NCI-H146 treated with DMSO at 0.1 percent for 48 hours (cell line): ENCODE measurements around the gene HOXD8.

Experiments
- DNase-seq: peaks from one replicate; lab custom pipeline; 2025; ENCODE audit not compliant: unreplicated experiment; lab: John Stamatoyannopoulos, UW

HOXD8 gene

DNA sequence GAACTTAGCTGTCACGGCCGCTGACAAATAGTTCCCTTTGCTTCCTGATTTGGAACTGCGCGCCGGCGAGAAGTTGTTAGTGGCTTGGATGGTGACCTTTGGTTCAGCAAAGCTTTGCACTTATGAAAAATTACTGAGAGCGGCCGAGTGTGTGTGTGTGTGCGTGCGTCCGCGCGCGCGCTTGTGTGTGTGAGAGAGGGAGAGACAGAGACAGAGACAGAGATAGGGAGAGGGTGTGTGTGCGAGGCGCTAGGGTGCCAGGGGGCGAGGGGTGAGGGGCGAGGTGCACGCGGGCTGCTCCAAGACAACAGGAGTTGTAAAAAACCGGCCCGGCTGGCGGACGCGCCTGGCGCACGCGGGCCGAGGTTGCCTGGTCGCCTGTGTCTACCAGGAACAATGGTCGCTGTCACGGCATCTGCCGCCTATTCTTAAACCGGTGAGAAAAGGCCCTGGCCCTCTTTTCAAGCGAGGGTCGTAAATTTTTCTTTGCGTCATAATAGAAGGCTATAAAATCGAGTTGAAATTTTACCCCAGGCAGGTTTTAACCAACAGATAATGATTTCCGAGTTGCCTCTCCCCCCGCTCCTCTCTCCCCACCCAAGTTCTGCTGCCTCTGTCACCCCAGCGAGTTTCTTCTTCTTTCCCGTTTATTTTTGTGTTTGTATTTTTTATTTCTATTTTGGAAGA, 28.1 kb downstream of the HOXD8 start:
- peak; percentile 45 for DNase-seq

- DNase-seq = no peak
These were observed 28.7 kb downstream of the HOXD8 start for GRCh38 chr2:176158186-176158591.

- DNase-seq = no peak
These were observed 29.6 kb downstream of the HOXD8 start for GRCh38 chr2:176158855-176159662.

GRCh38 chr2:176159663-176160250, 30.3 kb downstream of the HOXD8 start:
- no peak for DNase-seq

- no peak for DNase-seq
These were observed 30.9 kb downstream of the HOXD8 start for GRCh38 chr2:176160251-176160985.

DNA sequence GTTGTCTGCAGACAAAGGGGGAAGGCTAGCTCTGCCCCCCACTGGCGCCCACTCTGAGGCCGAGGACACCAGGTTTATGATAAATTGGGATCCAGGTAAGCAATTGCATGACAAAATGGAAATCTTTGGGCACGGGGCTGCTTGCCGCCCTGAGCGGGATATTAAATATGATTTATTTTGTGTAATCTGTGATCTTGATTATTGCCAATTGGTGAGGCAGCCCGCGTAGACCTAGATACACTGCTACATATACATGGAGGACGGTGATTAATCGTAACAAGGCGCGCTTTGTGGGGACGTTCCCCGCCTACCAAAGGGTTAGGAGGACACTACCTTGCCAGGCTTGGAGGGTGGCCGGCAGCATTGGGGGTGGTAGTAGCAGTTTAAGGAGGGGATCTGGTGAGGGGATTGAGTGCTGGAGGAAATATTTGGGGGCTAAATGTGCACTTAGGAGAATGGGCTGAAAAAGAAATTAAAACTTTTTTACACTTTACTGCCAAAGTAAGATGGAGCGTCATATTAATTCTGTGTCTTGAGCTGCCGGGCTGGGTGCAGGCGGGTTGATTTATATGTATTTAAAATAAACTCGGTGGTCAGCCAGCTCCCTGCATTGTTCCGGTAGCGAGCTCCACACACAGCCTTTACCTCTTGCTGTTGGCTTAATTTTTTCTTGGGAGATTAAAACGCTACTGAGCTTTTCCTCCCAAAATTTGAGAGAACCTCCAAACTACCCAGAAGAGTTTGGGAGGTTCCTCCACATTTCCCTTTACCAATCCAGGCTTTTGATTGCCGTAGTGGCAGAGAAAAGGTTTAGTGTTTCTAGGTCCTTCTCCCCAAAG, 31.7 kb downstream of the HOXD8 start:
- no peak for DNase-seq

GRCh38 chr2:176161825-176162626, 32.5 kb downstream of the HOXD8 start:
- no peak for DNase-seq

DNA sequence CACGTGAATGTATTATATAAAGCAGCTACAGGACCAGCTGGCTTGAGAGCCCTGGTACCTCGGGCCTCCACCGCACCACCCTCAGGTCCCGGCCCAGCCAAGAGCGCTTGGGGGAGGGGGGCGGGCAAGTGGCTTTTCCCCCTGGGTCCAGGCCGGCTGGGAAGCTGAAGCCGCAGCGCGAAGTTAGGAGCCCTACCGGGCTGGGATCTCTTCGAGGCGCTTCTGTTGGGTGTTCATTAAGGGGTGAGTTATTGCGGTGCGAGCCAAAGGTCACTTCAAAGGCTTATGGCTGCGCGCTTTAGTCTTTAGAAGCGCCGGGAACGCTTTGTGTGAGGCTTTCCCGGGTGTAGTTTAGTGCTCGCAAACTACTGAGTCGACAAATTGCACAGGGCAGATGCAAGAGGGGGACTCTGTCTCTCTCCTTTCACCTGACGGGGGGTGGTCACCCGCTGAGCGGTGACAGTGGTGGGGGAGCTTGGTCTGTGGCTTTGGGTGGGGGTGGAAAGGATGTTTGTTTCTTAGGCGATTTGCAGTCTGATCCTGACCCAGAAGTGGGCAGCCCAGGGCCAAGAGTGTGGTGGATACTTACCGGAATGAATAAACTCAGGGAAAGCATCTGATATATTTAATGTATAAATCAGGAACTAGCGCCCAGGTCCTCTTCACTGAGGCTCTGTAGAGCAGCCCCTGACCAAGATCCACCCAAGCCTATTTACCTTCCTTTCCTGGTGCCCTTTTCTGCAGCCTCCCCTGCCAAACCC, 33.6 kb downstream of the HOXD8 start:
- DNase-seq = no peak

DNA sequence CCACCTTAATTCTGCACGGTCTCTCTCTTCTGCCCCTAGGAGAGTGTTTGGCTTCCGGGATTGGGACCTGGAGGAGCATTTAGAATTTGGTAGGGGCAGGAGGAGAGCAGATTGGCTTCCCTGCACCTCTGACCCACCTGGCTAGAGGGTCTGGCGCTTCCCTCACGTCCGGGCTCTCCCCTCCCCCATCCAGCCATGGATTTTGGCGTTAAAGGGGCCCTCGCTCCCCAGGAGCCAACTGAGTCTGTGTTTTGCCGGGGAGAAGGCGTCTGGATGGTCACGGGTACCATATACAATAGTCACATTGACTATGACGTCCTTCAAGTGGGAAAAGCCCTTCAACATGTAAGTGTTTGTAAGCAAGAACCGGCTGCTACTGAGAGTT, 34.2 kb downstream of the HOXD8 start:
- DNase-seq = no peak

DNA sequence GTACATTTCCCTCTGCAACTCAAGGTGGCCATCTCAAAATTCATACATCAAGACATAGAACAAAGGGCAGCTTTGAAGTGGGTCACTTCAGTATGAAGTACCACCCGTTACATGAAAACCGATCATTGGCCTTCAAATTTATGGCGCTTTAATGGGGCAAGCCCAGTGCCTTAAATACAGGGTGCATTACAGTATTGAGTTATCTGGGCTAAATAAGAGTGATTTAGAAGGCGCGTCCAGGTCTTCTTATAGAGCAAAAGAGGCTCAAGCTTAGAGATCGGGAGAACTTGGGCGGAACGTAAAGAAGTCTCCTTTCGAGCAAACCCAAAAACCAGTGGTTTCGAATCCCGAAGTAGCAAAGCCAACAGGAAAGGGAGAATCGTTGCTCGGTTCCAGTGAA, 34.7 kb downstream of the HOXD8 start:
- DNase-seq = no peak

GRCh38 chr2:176164611-176165369, 35.3 kb downstream of the HOXD8 start:
- DNase-seq = no peak

DNA sequence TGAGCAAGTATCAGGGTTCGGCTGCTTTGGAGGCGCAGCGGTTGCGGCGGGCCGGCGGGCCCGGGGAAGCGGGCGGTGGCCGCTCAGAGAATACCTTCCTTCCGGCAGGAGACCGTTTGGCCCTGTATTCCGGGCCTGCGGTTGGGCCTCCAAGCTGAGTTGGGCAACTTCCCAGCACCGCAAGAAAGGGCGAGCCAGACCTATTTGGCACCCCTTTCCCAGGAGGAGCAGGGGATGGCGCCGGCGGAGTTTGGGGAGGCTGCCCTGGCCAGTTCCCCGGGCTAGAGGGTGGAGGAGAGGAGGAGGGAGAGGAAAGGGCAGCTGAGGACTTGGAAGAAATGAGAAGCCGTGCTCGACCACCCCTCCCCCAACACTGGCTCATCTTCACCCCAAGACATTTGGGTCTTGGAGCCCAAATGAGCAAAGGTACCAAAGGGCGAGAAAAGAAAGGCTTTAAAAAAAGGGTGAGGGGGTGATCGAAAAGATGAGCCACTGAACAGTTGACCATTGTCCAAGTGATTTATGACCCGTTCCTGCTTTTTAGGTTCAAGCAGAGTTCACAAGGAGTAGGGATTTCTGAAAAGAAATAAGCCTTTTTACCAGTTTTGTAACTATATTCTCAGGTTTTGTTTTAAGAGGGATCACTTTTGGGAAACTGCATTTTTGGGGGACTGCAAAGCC, 36.0 kb downstream of the HOXD8 start:
- DNase-seq = no peak

DNA sequence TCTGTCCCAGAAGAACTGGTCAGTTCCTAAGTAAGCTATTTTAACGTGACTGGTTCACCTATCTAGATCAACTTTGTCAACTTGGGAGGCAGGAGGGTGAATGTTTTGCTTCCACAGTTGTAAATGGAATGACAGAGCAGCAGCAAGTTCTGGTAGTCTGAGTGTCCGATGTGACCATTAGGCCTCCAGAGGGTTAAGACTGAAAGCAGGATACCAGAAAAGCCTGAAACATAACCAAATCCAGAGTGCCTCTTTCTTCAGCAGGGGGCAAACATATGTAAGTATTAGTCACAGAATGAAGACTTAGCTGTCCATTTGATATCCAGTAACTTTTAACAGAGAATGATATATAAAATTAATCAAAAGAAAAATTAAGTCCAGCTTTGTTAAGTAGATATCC, 36.8 kb downstream of the HOXD8 start:
- no peak for DNase-seq

DNA sequence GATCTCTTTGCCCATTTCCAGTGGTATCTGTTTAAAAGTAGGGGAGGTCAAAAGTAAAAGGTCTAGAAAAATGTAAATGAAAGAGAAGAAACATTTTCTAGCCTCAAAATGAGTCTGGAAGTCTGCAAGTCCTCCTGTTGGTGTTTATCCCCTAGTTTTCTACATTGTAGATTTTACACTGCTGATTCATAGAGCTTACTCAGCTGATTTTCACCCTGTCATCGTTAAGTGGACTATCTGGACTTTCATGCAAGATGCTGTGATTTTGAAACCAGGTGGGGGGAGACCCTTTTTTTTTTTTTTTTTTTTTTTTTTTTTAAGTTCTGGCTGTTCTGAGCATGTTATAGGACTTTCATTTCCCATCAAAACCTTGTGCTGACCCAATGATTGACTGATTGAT, 37.9 kb downstream of the HOXD8 start:
- DNase-seq = no peak

GRCh38 chr2:176169181-176169580, 39.7 kb downstream of the HOXD8 start:
- DNase-seq = no peak

DNA sequence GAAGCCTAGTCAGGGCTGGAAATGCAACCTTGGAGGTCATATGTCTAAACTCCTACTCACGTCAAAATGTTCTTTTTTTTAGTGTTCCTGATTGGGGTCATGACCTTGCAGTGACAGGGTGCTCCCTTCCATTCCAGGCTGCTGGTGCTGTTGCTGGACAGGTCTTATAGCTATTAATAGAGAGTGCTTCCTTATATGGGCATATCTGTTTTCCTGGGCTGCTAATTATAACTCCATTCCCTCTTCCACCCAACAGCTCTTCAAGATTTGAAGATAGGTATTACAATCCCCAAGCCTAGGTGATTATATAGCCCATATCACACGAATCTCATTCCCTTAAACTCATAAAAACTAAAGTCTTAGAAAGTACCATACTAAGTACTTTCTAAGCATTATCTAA, 40.2 kb downstream of the HOXD8 start:
- no peak for DNase-seq

GRCh38 chr2:176170602-176171305, 41.2 kb downstream of the HOXD8 start:
- DNase-seq = no peak
